ENCODE data around the gene CCDC148. TPM values are rescaled to one million over a fixed set of nuclear protein-coding genes. Genes with fewer than 3 reads are reported as not detected.

The CCDC148 gene
- total RNA-seq = 4.9 and 16.0 TPM in 2 replicates

DNA sequence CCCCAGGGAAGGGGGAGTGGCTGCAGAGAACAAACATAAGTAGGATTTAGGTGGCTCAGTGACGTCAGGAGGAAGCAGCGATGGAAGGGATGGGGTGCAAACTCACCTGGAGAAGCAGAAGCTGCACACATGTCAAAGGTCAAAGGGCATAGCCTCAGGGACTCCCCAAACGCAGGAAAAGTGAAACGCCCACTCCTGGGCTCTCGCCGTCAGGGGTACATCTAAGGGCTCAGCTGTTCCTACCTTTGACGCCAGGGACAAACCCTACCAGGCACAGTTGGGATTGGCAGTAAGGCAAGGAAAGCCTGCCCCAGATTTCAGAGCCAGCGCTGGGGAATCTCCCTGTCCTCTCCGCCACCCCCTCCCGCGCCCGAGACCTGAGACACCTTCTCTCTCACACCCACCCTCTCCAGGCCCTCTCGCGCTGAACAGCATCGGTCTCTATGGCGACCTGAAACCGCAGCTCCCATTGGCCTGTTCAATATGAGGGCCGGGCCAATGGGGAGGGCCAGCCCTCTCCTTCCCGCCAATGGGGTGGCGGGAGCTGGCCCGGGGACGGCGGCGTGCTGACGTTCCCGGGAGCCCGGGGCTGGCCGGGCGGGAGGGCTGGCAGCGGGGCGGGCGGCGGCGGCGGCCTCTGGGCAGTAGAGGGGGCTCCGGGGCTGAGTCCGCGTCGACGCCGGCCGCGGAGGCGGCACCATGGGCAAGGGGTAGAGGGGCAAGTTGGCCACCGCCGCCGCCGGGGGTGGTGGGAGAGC, at the start of gene CCDC148, which contains the start of gene PKP4:
TSS of gene CCDC148 (minus strand) at position 445 of the 758 bp plus-strand sequence. CDS start at position 131, 314 bp downstream.
TSS of gene PKP4 (plus strand) at position 644 of the 758 bp plus-strand sequence. CDS start 76,233 bp downstream, outside the sequence.
- peak; percentile 86 for DNase-seq (ENCODE audit: low read depth)

DNA sequence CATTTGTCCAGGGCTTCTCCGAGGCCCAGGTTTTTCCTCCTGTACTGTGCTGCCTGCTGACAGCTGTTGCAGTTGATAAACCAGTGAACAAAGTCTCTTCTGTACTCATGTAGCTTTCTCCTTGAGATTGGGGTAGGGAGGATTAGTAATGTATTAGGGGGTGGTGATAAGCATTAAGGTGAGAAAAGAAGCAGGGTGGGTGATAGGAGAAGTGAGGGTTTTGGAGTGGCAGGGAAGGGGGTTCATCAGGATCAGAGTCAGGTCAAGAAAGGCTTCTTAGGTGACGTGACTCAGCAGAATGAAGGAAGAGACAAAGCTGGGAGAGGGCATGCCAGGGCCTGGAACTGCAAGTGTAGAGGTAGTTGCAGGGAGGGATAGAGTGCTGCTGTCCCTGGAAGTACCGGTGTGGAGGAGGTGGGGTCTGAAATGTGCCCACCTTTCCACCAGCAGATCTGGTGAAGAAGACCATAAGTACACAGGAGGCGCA, 48.9 kb upstream of the CCDC148 start:
- no peak for DNase-seq (ENCODE audit: low read depth)

DNA sequence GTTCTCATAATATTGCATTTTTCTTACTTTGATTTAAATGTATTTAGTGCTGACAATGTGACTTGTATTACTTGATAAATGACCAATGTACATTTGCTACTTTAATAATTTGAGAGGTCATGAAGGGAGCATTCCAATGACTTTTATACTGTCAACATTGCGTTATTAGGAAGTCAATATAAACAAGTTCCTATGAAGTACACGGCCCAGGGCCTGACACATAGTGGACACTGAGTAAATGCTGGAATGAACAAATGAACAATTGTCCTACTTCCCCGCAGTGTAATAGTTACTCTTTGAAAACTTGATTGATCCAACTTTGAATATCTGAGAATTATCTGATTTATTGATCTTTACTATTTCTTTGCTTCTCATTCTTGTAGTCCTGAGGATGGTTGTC, 47.5 kb upstream of the CCDC148 start:
- DNase-seq (ENCODE audit: low read depth) = no peak

DNA sequence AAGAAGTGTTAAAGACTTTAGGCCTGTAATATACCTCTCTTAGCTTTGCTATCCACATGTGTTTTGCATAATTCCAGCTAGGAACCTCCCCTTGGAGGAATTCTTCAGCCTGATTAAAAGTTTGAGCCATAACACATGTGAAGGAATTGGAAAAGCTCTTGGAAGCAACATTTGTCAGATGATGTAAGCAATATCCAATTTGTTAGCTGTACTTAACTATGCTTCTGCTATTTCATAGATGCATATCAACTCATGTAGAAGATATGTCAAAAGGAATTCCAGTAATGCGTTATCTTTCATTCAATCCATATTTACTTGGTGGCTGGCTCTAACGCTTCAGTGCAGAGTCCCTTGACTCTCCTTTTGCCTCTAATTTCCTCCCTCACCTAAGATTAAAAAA, 46.4 kb upstream of the CCDC148 start:
- peak; percentile 22 for DNase-seq (ENCODE audit: low read depth)

DNA sequence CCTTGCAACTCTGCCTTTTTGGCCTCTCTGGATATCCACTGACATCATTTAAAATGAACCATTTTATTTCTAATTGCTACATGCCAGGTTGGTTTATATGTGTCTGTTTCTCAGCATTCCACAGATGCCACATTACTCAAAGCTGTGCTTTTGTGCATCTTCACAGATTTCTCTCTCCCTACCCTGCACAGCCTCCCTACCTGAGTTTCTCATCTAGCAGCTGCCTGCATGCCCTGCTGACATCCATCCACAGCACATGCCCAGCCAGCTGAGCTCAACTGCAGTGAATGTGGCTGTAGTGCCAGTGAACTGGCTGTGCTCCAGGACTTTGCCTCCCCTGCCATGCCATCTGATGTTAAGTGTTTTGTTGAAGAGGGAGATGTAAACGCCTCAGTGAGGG, 44.7 kb upstream of the CCDC148 start:
- DNase-seq (ENCODE audit: low read depth) = peak; percentile 21

DNA sequence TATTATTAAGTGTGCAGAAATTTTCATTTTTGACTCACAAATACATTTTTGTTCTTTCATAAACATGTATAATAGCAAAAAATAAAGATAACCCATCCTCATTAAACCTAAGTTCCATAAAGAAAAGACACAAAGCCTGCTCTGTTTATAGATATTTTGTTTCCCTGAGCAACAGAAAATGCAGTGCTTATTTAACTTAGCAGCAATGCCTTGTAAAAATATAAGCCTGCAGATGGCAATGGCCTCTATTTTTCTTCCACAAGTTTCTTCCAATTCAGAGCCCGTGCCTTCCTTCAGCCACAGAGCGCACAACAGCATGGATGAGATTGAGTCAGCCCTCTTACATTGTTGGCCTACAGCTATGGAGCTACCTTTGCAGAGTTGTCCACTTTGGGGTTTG, 43.8 kb upstream of the CCDC148 start:
- no peak for DNase-seq (ENCODE audit: low read depth)

DNA sequence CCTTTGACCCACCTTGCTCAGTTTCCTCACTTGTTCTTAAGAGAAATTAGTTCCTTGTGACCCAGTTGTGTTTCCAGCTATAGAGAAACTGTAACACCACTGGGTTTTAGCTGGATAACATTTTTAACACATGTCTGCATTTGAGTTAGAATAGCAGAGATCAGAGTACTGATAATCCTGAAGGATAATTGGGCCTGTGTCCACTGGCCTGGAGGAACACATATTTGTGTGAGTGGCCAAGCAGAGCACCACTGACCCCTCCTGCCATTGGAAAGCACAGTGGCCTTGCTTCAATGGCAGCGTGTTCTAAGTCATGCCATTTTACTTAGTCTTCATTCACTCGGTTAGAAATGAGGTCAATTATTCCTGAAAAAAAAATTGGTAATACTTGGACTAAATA, 42.8 kb upstream of the CCDC148 start:
- no peak for DNase-seq (ENCODE audit: low read depth)

DNA sequence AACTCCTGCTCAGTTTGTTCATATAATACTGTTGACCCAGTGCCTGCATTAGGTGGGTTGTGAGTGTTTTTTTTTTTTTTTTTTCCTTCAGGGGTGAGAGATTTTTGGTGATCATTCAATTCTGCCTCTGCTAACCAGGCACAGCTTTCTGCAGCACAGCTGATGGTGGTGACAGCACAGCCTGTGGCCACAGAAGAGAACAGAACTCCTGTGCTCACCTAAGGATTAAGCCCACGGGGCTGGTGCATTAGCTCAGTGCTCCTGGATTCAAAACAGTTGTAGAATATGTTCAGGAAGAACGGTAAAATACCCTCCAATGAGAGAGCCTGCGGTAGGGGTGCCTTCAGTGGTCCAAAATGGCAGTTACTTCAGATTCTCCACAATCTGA, 42.2 kb upstream of the CCDC148 start:
- DNase-seq (ENCODE audit: low read depth) = no peak

DNA sequence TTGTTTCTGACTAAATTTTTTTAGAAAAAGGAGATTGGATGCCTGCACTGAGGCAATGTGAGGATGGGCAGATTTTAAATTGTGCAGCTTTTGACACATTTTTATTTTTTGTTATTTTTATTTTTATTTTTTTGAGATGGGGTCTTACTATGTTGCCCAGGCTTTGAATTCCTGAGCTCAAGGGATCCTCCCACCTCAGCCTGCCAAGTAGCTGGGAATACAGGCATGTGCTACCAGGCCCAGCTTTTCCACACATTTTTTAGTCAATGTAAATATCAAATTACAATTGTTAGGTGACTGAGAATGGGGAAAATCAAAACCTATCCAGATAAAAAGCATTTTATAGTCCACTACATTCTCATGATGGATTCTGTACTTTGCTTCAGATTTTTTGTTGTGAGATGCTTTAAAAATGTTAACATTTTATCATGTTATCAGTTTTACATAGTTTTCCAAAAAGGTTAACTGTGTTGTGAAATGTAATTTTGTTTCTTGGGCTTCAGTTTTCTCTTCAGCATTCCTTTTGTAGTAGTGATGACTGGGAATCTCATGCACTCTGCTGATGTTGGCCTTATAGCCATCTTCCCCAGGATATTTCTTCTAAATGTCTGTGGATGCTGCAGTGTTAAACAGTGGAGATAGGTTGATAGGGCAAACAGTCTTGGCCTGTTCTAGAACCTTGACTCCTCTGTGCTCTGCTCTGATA, 41.6 kb upstream of the CCDC148 start:
- no peak for DNase-seq (ENCODE audit: low read depth)

DNA sequence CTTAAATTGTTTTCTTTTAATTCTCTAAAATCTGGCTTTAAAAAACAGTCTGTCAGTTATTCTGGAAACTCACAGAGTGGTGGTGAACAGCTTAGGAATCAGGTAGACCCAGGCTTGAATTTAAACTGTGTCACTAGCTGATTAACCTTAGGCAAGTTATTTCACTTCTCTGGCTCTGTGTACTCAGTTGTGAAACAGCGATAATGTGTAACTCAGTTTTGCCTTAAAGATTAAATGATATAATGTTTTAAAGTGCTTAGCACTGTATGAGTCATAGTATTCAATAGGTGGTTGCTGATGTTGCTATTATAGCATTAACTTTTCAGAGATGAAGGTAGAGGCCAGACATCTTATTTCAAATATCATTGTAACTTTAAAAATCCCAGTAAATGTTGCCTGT, 40.9 kb upstream of the CCDC148 start:
- DNase-seq (ENCODE audit: low read depth) = peak; percentile 87

DNA sequence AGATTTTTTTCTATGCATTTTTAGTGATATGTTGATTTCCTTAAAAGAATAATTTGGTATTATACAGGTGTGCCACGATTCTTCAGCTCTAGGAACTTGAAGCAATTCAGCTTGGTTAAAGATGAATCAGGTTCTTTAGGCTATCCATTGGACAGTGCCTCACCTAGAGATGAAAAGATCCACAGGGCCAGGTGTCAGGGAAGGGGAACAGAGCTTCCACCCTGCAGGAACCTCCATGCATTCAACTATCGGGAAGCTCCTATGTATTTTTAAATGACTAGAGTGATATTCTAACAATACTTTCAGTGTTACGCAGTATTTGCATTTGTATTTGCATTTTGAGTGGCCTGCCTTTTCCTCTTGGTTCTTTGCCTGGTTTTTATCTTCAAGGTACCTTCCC, 40.4 kb upstream of the CCDC148 start:
- DNase-seq (ENCODE audit: low read depth) = no peak

DNA sequence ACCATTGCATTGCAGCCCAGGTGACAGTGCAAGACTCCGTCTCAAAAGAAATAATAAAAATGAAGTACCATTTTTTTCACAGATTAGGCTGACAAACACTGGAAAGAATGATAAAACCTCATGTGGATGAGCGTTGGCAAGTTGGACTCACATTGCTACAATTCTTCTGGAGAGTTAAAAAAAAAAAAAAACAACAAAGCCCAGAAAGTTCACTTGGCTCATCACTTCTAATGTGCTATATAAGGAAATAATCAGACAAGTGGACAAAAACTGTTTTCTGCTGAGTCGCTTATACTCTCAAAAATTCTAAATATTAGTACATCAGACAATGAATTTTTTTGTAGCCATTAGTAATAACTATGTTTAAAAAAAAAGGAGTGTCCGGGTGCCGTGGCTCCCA, 38.6 kb upstream of the CCDC148 start:
- no peak for DNase-seq (ENCODE audit: low read depth)

DNA sequence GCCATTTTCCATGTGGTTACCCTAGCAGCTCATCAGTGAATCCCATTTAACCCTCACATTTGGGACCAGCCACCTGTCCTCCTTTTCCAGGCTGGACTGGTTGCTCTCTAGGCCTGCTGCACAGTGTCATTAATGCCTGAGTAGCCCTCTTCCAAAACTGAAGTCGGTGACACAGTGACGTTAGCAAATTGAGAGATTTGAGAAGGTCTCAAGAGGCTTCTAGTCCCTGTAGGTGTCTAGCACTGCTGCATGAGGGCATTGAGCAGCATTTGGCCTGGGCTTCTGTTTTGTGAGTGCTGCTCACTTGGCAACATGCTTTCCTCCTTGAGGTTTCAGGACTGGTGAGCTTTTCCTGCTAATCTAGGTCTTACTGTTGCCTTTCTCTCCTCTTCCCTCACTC, 36.9 kb upstream of the CCDC148 start:
- DNase-seq (ENCODE audit: low read depth) = no peak

DNA sequence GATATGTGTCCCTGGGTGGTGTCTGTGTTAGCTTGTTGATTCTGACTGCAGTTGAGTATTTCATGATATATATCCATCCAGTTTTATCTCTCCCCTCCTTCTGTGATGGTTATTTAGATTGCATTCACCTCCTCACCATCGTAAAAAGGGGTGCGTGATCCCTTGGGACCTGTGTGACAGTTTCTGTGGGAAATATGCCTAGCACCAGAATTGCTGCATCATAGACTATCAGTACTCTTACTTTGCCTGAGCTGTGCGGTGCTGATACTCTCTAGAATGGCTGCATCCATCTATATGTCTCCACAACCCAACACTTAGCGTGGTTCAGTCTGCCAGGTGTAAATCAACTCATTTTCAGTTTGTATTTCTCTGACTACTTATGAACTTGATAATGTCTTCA, 34.5 kb upstream of the CCDC148 start:
- no peak for DNase-seq (ENCODE audit: low read depth)

DNA sequence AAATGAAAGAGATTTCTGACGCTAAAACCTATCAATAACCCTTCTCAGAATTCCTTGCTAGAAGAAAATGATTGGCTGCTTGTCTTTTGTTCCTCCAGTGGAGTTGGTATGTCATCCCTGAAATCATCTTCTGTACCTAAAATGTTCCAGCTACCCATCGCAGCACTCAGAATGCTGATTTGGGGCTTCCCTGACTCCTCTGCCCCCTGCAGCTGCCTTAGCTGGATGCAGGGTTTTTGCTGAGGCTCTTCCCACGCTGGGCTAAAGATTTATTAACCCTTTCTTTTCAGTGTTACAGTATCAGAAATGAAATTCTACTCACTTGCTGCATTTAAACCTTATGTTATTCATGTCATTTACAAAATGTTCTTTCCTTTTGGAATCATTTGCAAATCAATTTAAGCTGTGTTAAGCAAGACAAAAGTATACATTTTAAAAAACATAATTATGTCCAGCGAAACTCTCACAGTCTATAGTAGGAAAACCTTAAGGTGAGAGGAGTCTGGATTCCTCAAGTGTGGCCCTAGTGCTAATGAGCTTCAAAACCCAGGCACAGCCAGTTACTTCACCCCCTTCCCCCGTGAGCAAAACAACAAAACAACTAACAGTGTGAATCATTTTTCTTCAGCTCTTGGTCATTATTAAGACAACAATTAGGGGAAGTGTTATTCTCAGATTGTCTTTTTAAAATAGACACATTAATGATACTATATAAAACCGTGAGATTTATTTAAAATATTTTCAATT, 33.0 kb upstream of the CCDC148 start:
- DNase-seq (ENCODE audit: low read depth) = peak; percentile 23

DNA sequence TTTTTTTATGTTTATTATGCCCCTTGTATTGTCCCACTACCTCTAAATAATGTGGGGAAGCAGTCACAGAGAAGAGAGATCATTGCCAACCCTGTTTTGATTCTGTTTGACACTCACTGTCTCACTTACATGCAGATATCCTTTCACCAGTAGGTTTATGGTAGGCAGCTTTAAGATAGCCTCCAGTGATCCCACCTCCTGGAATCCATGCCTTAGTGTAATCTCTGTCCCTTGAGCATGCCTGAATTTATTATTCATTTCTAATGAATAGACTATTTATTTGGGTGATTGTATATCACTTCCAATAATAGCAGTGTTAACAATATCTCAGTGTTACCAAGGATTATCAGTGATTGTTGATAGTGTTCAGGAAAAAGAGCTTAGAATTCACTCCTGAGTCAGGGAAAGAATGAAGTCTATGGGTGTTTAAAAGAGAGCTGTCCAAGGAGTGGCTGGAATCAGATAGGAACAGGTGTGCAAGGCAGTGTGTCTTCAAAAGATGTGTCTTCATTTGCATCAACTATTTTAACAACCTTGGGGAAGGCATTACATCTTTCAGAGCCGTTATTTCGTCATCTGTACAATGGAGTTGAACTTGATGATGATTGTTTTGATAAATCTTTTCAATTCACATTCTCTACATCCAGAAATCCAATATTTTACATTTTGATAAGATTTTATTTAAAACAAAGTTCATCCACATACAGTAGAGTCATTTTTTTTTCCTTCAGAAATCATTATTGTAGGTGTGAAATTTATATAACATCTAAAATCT, 32.1 kb upstream of the CCDC148 start:
- DNase-seq (ENCODE audit: low read depth) = no peak

DNA sequence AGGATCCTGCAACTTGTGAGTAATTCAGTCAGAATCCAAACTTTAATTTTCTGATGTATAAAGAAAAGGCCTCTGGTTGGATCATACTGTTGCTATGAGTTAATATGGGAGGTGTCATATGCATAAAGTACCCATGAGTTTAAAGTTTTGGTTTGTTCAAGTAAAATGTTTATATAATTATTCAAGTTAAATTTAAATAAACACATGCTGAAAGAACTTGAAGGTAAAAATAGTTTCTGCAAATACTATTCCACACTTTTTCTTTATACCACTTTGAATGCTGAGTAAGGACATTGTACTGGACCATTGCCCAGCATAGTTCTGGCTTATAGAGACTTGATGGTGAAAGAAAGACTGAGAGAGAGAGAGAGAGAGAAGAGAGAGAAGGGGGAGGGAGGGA, 30.9 kb upstream of the CCDC148 start:
- DNase-seq (ENCODE audit: low read depth) = peak; percentile 40

DNA sequence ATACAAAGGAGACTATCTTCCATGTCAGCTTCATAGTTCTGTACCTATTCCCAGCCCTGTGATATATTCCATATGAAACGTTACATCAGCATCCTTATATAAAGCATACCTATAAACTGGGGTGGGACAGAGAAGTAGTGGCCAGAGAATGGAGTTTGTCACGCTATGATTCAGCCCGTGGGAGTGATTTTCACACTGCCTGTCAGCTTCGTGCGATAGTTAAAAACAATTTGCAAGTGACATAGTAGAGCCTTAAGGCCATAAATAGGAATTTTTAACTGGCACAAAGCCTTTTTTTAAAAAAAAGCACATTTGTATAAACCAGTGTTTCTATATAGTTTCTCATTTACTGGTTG, 30.4 kb upstream of the CCDC148 start:
- peak; percentile 47 for DNase-seq (ENCODE audit: low read depth)

DNA sequence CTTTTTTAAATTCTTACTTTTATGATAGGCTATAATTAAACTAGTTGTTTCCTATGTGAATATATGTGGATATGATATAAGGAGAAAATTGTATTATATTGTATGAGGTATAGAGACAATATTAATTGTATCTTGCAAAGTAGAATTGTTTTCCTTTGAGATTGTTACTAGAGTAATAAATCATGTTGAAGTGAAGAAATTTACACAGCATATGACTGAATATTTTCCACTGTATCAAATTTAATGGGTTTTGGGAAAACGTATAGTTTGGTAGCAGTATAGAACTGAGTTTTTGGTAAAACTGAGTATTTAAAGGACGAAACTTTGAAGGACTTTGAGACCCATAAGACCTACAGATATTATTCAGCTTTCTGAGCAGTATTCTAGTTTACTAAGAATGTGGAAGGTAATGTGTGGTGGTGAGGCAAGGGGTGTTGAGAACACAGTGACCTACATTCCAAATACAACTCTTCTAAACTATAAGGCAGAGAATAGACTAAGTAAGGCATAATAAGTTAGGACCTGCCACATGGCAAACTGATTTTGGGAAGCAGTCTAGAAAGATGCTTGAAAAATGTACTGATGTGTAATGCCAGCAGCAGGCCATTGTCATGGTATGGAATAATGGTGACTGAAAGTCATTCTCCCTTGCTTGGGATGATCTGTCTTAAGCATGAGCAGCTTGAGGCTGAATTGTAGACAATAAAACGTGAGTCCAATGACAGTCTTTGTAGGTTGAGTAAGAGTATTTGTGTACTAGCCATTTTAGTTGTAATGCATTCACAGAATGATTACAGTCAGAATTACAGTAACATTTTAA, 29.8 kb upstream of the CCDC148 start:
- DNase-seq (ENCODE audit: low read depth) = peak; percentile 20

DNA sequence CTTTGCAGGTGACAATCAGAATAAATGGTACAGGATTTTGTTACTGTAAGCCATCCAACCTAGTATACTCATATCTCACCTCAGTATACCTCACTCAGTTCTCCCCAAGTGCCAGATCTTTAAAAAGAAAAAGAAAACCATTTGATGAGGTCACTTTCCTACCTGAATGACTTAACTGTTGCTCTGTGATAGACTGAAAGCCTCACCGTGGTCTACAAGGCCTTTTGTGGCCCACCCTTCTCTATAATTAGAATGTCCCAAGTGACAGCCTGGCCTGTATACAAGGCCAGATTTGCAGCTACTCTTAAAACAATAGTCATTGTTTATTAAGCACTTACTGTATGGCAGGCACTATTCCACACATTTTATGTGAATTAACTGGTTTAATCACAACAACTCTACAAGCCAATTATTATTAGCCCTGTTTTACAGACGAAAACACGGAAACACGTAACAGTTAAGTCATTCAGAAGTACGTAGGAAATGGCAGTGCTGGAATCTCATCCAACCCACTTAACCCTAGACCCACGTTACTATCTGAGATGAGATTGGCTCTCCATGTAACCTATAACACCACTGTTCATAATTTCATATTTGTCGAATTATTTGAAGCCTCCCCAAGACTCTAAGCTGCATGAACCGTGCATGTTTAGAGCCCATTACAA, 28.5 kb upstream of the CCDC148 start:
- no peak for DNase-seq (ENCODE audit: low read depth)

Data from renal cortical epithelial cell (primary cell).